OCI-LY3 (cell line): ENCODE measurements around the gene PYGB.

Source experiments
- H2AFZ ChIP-seq: fragments of 200-600, 300-600 bp; shearing (Covaris generic); 2 replicates; pipeline ENCODE4 v1.6.0; 2014; ENCODE audit warnings: antibody characterized with exemption, low read depth, low read length
- H3K27ac ChIP-seq: fragments of 200-600, 300-600 bp; sonication (generic); 2 replicates; pipeline ENCODE4 v1.5.1; 2014; ENCODE audit warnings: mild to moderate bottlenecking, low read length, moderate library complexity, mixed read lengths
- H3K27me3 ChIP-seq: fragments of 200-600, 300-600 bp; sonication (generic); 2 replicates; pipeline ENCODE4 v1.6.1; 2014; ENCODE audit warnings: low read depth, low read length, mixed read lengths
- H3K36me3 ChIP-seq: fragments of 200-600, 300-600 bp; sonication (generic); replicated peaks from 2 replicates; pipeline ENCODE3; 2014; ENCODE audit warnings: low read depth, low read length, mixed read lengths
- H3K4me1 ChIP-seq: fragments of 300-600, 200-600 bp; sonication (generic); 2 replicates; pipeline ENCODE4 v1.6.1; 2014; ENCODE audit warnings: low read length, mixed read lengths
- H3K4me2 ChIP-seq: fragments of 200-600, 300-600 bp; sonication (generic); 2 replicates; pipeline ENCODE4 v1.6.1; 2014; ENCODE audit warnings: low read length, mixed read lengths
- H3K4me3 ChIP-seq: fragments of 300-600, 200-600 bp; sonication (generic); 2 replicates; pipeline ENCODE4 v1.5.1; 2014; ENCODE audit warnings: antibody characterized with exemption, mild to moderate bottlenecking, low read length, moderate library complexity
- H3K79me2 ChIP-seq: fragments of 300-600, 200-600 bp; shearing (Covaris generic); 2 replicates; pipeline ENCODE4 v1.6.1; 2014; ENCODE audit warnings: mild to moderate bottlenecking, low read length, mixed read lengths
- H3K9ac ChIP-seq: fragments of 300-600, 200-600 bp; shearing (Covaris generic); 2 replicates; pipeline ENCODE4 v1.6.0; 2014; ENCODE audit warnings: mild to moderate bottlenecking, low read length, moderate library complexity
- H3K9me3 ChIP-seq: fragments of 200-600, 300-600 bp; shearing (Covaris generic); 2 replicates; pipeline ENCODE4 v1.6.1; 2014; ENCODE audit warnings: low read length, mixed read lengths; ENCODE audit not compliant: insufficient read depth
- H4K20me1 ChIP-seq: fragments of 200-600, 300-600 bp; sonication (generic); 2 replicates; pipeline ENCODE4 v1.6.1; 2016; ENCODE audit warnings: low read length, mixed read lengths; ENCODE audit not compliant: insufficient read depth
- EZH2phosphoT487 ChIP-seq: fragments of 200-600 bp; shearing (Covaris generic); IDR thresholded peaks from 2 replicates; pipeline ENCODE4 v1.6.1; 2018; ENCODE audit warnings: antibody characterized with exemption, mixed run types, low read depth
- TF ChIP-seq, protein P1 (sequence below): fragments of 200-600, 300-600 bp; sonication (generic); IDR thresholded peaks from 2 replicates; pipeline ENCODE4 v1.5.1; 2014; ENCODE audit warnings: antibody characterized with exemption, low read length, low read depth

PYGB gene

DNA sequence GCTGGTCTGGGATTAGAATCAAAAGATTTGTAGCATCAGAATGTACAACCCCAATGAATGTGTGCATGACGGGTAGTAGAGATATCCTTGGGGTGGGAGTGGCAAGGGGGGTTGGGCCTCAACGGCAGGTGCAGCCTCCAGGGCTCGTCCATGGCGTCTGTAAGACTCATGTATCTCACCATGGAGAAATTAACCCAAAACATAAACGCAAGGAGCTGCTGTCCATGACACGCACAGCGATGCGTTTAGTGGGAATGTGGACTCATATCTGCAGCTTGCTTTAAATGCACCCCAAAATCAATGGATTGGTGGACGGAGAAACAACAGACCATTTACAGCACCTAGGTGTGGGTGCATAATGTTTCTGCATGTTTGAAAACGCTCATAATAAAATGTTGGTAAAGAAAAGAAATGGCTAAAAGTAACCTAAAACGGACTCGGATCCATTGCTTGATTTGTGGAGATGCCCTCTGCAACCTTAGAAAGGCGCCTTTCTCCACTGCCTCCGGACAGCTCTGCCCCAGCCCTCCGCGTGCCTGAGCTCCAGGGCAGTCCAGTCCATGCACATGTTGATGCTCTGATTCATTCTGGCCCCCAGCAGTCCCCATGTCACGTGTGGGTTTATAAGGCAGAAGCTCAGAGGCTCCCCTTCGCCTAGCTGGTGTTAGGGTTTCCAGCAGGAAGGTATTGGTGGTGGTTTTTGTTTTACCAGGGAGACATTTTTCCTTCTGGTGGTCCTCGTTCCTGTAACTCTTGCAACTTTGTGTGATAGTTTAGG, 24.5 kb downstream of the PYGB start:
- no peak for TF ChIP-seq EZH2phosphoT487
- TF ChIP-seq, protein P1, sequence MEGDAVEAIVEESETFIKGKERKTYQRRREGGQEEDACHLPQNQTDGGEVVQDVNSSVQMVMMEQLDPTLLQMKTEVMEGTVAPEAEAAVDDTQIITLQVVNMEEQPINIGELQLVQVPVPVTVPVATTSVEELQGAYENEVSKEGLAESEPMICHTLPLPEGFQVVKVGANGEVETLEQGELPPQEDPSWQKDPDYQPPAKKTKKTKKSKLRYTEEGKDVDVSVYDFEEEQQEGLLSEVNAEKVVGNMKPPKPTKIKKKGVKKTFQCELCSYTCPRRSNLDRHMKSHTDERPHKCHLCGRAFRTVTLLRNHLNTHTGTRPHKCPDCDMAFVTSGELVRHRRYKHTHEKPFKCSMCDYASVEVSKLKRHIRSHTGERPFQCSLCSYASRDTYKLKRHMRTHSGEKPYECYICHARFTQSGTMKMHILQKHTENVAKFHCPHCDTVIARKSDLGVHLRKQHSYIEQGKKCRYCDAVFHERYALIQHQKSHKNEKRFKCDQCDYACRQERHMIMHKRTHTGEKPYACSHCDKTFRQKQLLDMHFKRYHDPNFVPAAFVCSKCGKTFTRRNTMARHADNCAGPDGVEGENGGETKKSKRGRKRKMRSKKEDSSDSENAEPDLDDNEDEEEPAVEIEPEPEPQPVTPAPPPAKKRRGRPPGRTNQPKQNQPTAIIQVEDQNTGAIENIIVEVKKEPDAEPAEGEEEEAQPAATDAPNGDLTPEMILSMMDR: no peak
- Histone ChIP-seq H3K27ac (no peak overlapping the region), H3K4me1 (no peaks in the 10 kb centered on the region), H3K27me3 (no peaks in the 10 kb centered on the region), H3K79me2 (no peaks in the 10 kb centered on the region), H3K4me2 (no peak overlapping the region), H3K4me3 (no peak overlapping the region), H3K36me3 (peaks cover 28% of the 10 kb centered on the region), H4K20me1 (peaks cover 3% of the 10 kb centered on the region; the same call in 1 of the 2 replicates), H2AFZ (no peak overlapping the region), H3K9ac (no peak overlapping the region), H3K9me3 (no peaks in the 10 kb centered on the region)

DNA sequence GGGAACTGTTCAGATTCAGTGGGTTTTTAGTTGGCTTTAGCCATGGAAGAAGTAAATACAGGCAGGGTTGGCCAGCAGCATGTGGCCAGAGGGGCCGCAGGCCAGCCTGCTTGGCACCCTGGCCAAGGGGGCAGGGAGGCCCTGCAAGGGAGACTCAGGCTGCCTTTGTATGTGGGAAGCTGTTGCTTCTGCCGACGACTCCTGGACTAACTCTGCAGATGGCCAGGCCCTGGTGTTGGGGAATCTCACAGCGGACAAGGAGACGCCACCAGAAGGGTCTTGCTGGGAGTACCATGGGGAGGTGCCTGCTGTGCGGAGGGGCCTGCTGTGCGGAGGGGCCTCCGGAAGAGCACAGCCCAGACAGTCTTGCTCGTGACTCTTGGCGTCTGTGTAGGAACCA, 25.2 kb downstream of the PYGB start:
- Histone ChIP-seq H3K79me2 (no peaks in the 10 kb centered on the region), H3K36me3 (peaks cover 28% of the 10 kb centered on the region), H3K27ac (no peak overlapping the region), H2AFZ (no peak overlapping the region), H3K9ac (no peak overlapping the region), H3K4me2 (no peak overlapping the region), H3K4me1 (no peaks in the 10 kb centered on the region), H3K9me3 (no peaks in the 10 kb centered on the region), H4K20me1 (peaks cover 3% of the 10 kb centered on the region; the same call in 1 of the 2 replicates), H3K27me3 (no peaks in the 10 kb centered on the region), H3K4me3 (no peak overlapping the region)
- TF ChIP-seq, protein P1: no peak
- TF ChIP-seq EZH2phosphoT487: no peak

DNA sequence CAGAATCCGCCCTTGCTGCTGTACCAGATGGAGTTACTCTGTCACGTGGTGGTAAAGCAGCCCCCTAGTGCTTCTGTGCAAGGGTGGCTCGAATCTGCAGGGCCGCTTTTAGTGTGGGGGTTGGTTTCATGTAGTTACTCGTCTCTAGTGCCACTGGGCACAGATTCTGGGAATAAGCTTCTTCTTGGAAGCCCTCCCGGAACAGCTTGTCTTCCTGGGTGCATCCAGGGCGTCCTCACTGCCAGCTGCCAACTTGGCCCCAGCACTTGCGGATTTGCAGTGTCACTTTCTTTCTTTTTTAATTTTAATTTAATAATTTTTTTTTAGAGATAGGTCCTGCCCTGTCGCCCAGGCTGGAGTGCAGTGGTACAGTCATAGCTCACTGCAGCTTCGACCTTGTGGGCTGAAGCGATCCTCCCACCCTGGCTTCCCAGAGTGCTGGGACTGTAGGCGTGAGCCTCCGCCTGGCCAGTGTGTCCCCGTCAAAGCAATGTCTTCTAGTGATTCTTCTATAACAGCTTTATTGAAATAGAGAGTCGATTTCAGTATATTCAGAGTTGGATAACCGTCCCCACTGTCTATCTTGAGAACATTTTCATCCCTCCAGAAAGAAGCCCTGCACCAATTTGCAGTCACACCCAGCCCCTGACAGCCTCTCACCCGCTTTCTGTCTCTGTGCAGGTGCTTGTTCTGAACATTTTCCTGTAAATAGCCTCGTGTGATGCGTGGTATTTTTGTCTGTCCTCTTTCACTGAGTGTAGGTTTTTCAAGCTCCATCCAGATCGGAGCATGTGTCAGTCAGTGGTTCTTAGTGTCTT, 25.9 kb downstream of the PYGB start:
- H4K20me1 ChIP-seq: peaks cover 3% of the 10 kb centered on the region; the same call in 1 of the 2 replicates
- no peak overlapping the region for H3K9ac ChIP-seq
- no peak for TF ChIP-seq EZH2phosphoT487
- TF ChIP-seq, protein P1: no peak
- peaks cover 32% of the 10 kb centered on the region for H3K36me3 ChIP-seq
- H2AFZ ChIP-seq: no peak overlapping the region
- no peaks in the 10 kb centered on the region for H3K79me2 ChIP-seq
- H3K27ac ChIP-seq: no peak overlapping the region
- no peaks in the 10 kb centered on the region for H3K9me3 ChIP-seq
- H3K4me3 ChIP-seq: no peak overlapping the region
- no peaks in the 10 kb centered on the region for H3K4me1 ChIP-seq
- no peaks in the 10 kb centered on the region for H3K27me3 ChIP-seq
- H3K4me2 ChIP-seq: no peak overlapping the region

DNA sequence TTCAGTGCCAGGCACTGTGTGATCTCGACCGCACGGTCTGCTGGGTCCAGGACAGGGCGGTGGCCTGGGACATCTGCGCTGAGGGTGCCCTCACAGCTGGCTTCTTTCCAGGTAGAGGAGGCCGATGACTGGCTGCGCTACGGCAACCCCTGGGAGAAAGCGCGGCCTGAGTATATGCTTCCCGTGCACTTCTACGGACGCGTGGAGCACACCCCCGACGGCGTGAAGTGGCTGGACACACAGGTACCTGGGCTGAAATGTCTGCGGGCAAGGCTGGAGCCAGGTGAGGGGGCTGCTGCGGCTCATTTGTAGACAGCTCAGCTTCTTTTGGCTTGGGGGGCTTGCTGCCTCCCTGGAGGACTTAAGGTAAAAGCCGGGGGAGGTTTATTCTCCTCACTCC, 26.6 kb downstream of the PYGB start:
- Histone ChIP-seq H3K9ac (no peak overlapping the region), H3K27me3 (no peaks in the 10 kb centered on the region), H3K36me3 (peaks cover 37% of the 10 kb centered on the region), H3K9me3 (no peaks in the 10 kb centered on the region), H2AFZ (no peak overlapping the region), H4K20me1 (peaks cover 6% of the 10 kb centered on the region; the same call in 1 of the 2 replicates), H3K4me2 (no peak overlapping the region), H3K4me1 (no peaks in the 10 kb centered on the region), H3K4me3 (no peak overlapping the region), H3K79me2 (no peaks in the 10 kb centered on the region), H3K27ac (no peak overlapping the region)
- TF ChIP-seq, protein P1: no peak
- no peak for TF ChIP-seq EZH2phosphoT487
